ENCODE measurements around the gene TENM4. TPM values are rescaled to one million over a fixed set of nuclear protein-coding genes. Genes with fewer than 3 reads are reported as not detected.

TENM4 gene
- total RNA-seq, 1 donor from 2014 or later = 3.8 TPM

GRCh38 chr11:79094616-79095015 is 346.2 kb downstream of the TENM4 start:
- no peaks in the 10 kb centered on the region for H3K36me3 Mint-ChIP-seq (ENCODE audit: low read depth)
- H3K9me3 Mint-ChIP-seq (ENCODE audit: low read depth) = peaks cover 3% of the 10 kb centered on the region
- no peaks in the 10 kb centered on the region for H3K27me3 Mint-ChIP-seq (ENCODE audit: low read depth)
- H3K27ac Mint-ChIP-seq (ENCODE audit: unreplicated experiment) = no peak overlapping the region
- TF ChIP-seq CTCF (IDR thresholded peaks at IDR 0.05) = no peak
- H3K4me3 Mint-ChIP-seq (ENCODE audit: unreplicated experiment) = no peak overlapping the region
- DNase-seq (ENCODE audit: low spot score) = no peak
- H3K4me1 Mint-ChIP-seq (ENCODE audit: low read depth) = peaks cover 31% of the 10 kb centered on the region

DNA sequence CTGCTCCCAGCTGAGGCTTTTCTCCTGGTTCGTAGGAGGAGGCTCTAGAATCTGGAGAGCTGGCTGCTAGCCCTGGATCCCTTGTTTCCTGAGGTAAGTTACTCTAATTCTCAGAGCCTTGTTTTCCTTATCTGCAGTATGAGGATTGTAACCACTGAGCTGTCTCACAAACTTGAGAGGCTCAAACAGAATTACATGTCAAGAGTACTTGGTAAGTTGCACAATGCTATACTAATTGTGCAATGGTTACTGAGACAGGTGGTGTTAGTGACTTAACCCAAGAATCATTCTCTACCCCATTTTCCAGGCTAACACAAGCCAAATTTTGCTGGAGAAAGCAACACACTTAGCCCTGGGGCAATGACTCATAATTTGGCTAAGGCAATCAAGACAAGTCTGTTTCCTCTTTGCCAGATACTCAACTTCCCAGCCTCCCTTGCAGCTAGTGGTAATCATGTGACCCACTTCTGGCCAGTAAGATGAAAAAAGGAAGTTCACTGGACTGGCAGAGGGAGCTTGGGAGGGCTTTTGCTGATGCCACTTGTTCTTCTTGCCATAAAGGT is 348.0 kb downstream of the TENM4 start:
- H3K4me3 Mint-ChIP-seq (ENCODE audit: unreplicated experiment) = no peak overlapping the region
- no peaks in the 10 kb centered on the region for H3K27me3 Mint-ChIP-seq (ENCODE audit: low read depth)
- H3K27ac Mint-ChIP-seq (ENCODE audit: unreplicated experiment) = no peak overlapping the region
- no peaks in the 10 kb centered on the region for H3K36me3 Mint-ChIP-seq (ENCODE audit: low read depth)
- DNase-seq (ENCODE audit: low spot score) = no peak
- TF ChIP-seq CTCF (IDR thresholded peaks at IDR 0.05) = no peak
- H3K4me1 Mint-ChIP-seq (ENCODE audit: low read depth) = peaks cover 35% of the 10 kb centered on the region
- H3K9me3 Mint-ChIP-seq (ENCODE audit: low read depth) = peaks cover 3% of the 10 kb centered on the region

- Mint-ChIP-seq H3K27me3 (ENCODE audit: low read depth) (no peaks in the 10 kb centered on the region), H3K27ac (ENCODE audit: unreplicated experiment) (no peak overlapping the region), H3K4me3 (ENCODE audit: unreplicated experiment) (no peak overlapping the region), H3K9me3 (ENCODE audit: low read depth) (peaks cover 3% of the 10 kb centered on the region), H3K4me1 (ENCODE audit: low read depth) (peaks cover 36% of the 10 kb centered on the region), H3K36me3 (ENCODE audit: low read depth) (no peaks in the 10 kb centered on the region)
- TF ChIP-seq CTCF (IDR thresholded peaks at IDR 0.05) = no peak
- no peak for DNase-seq (ENCODE audit: low spot score)
These were observed 350.6 kb downstream of the TENM4 start for GRCh38 chr11:79090191-79090705.

DNA sequence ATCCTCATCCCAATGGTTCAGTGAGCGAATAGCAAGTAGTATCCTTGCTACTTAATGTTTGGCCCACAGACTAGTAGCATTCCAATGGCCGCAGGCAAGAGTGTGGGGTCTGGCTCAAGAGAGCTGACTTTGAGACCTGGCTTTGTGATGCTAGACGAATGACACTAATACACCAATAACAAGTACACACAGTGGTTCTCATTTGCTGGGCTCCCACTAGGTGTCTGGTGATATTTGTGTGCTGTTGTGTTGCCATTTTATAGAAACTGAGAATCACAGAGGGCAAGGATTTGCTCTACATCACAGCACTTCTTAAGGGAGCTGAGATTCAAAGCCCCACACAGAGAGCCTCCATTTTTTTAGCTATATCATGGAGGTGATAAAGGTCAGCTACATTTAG is 351.2 kb downstream of the TENM4 start:
- H3K27ac Mint-ChIP-seq (ENCODE audit: unreplicated experiment) = no peak overlapping the region
- TF ChIP-seq CTCF (IDR thresholded peaks at IDR 0.05) = no peak
- H3K4me1 Mint-ChIP-seq (ENCODE audit: low read depth) = peaks cover 34% of the 10 kb centered on the region
- no peak overlapping the region for H3K4me3 Mint-ChIP-seq (ENCODE audit: unreplicated experiment)
- no peak for DNase-seq (ENCODE audit: low spot score)
- no peaks in the 10 kb centered on the region for H3K27me3 Mint-ChIP-seq (ENCODE audit: low read depth)
- H3K9me3 Mint-ChIP-seq (ENCODE audit: low read depth) = peaks cover 3% of the 10 kb centered on the region
- H3K36me3 Mint-ChIP-seq (ENCODE audit: low read depth) = no peaks in the 10 kb centered on the region

DNA sequence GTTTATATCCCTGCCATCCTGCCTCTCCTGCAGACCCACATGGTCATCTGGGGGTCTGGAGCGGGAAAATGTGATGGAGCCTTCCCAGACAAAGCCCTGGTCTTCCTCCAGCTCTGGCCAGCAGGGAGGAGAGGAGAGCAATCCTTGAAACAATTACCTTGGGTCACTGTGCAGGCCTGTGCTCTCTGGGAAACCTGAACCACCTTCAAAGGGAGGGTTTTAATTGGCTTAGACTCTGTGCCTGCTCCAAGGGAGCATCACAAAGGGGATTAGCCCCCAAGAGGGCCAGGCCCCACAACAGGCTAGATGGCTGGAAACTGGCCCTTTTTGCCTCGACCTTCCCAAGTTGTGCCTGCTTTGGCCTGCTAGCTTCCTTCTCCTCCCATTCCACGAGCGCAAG is 351.9 kb downstream of the TENM4 start:
- Mint-ChIP-seq H3K4me1 (ENCODE audit: low read depth) (peaks cover 34% of the 10 kb centered on the region), H3K27ac (ENCODE audit: unreplicated experiment) (no peak overlapping the region), H3K27me3 (ENCODE audit: low read depth) (no peaks in the 10 kb centered on the region)

More for the DNA sequence above, 351.9 kb downstream of the TENM4 start:
- TF ChIP-seq CTCF (IDR thresholded peaks at IDR 0.05) = no peak
- Mint-ChIP-seq H3K4me3 (ENCODE audit: unreplicated experiment) (no peak overlapping the region), H3K9me3 (ENCODE audit: low read depth) (peaks cover 3% of the 10 kb centered on the region), H3K36me3 (ENCODE audit: low read depth) (no peaks in the 10 kb centered on the region)
- DNase-seq (ENCODE audit: low spot score) = no peak

Measured in chondrocyte (in vitro differentiated cells).